NCI-H526 (cell line): ENCODE results near the gene SLC45A2.
"Not testable (repeated sequence)": the region's sequence is repeated elsewhere in the genome, so short reads cannot be mapped to it uniquely, and the experiment has no call there.

Source experiments
- DNase-seq, 2 experiments: peaks; one replicate each; lab custom pipeline; 2025; lab: John Stamatoyannopoulos, UW

Gene SLC45A2

GRCh38 chr5:33984671-33985124 lies at the start of gene SLC45A2:
TSS of gene SLC45A2 (minus strand) at chr5:33984693. CDS start at chr5:33984583, 110 bp downstream.
- DNase-seq: no peak

GRCh38 chr5:34031966-34032365 lies 47.5 kb upstream of the SLC45A2 start:
- no peak for DNase-seq

GRCh38 chr5:34031117-34031516 lies 46.6 kb upstream of the SLC45A2 start:
- no peak for DNase-seq

- not testable (repeated sequence) for DNase-seq
Measured at GRCh38 chr5:34030585-34030984, 46.1 kb upstream of the SLC45A2 start.

GRCh38 chr5:34030048-34030447 lies 45.6 kb upstream of the SLC45A2 start:
- DNase-seq: no peak

- no peak for DNase-seq
Measured at GRCh38 chr5:34028349-34028748, 43.9 kb upstream of the SLC45A2 start.

- no peak for DNase-seq
Measured at GRCh38 chr5:34026089-34026761, 41.7 kb upstream of the SLC45A2 start.

- DNase-seq: no peak
Measured at GRCh38 chr5:34022121-34022705, 37.7 kb upstream of the SLC45A2 start.

GRCh38 chr5:34021334-34021733 lies 36.8 kb upstream of the SLC45A2 start:
- no peak for DNase-seq

- DNase-seq: no peak
Measured at GRCh38 chr5:34020726-34021125, 36.2 kb upstream of the SLC45A2 start.

GRCh38 chr5:34017254-34017653 lies 32.8 kb upstream of the SLC45A2 start:
- no peak for DNase-seq

- DNase-seq: no peak
Measured at GRCh38 chr5:34016750-34017149, 32.3 kb upstream of the SLC45A2 start.

- DNase-seq: no peak
Measured at GRCh38 chr5:34016222-34016621, 31.7 kb upstream of the SLC45A2 start.

- DNase-seq: no peak
Measured at GRCh38 chr5:34015120-34015822, 30.8 kb upstream of the SLC45A2 start.

GRCh38 chr5:34014626-34015025 lies 30.1 kb upstream of the SLC45A2 start:
- no peak for DNase-seq

- DNase-seq: no peak
Measured at GRCh38 chr5:34013547-34013946, 29.1 kb upstream of the SLC45A2 start.

GRCh38 chr5:34012791-34013190 lies 28.3 kb upstream of the SLC45A2 start:
- DNase-seq: no peak

- no peak for DNase-seq
Measured at GRCh38 chr5:34011536-34011935, 27.0 kb upstream of the SLC45A2 start.

GRCh38 chr5:34010146-34010545 lies 25.7 kb upstream of the SLC45A2 start:
- DNase-seq: peak; percentile 59 to 72

GRCh38 chr5:34009610-34010009 lies 25.1 kb upstream of the SLC45A2 start:
- peak; percentile 87 to 90 for DNase-seq

GRCh38 chr5:34008802-34009201 lies 24.3 kb upstream of the SLC45A2 start:
- peak; percentile 30 to 48 for DNase-seq

- DNase-seq: peak; percentile 94 to 99
Measured at GRCh38 chr5:34007621-34008600, 23.4 kb upstream of the SLC45A2 start, which contains the start of gene AMACR. TSS of gene AMACR (minus strand) at chr5:34008050. CDS start at chr5:34008019, 31 bp downstream.
